Psoas muscle (tissue), 8 donors: ENCODE measurements around the gene TGFB2. TPM values are rescaled to one million over a fixed set of nuclear protein-coding genes. Genes with fewer than 3 reads are reported as not detected.

Experiments used
- ATAC-seq, 4 donors: fragments of 200-7000 bp; cut with Tn5 transposase; one replicate each; pipeline ENCODE4 v1.9.1; 2020; ENCODE audit warnings: moderate library complexity in 3 of 4, mild to moderate bottlenecking in 2 of 4
- DNase-seq, 2 donors: peaks; one replicate each; pipeline ENCODE4 v3.0.0-alpha.2; 2020
- H3K27ac ChIP-seq: fragments of 200-600 bp; one replicate; pipeline ENCODE4 v1.8.0; 2022
- H3K27me3 ChIP-seq, 3 donors: fragments of 200-600 bp in 1 of 3; one replicate each; pipeline versions ENCODE4 v1.6.1 to v1.8.0; 2013 to 2022; ENCODE audit warnings: low read length in 2 of 3, mild to moderate bottlenecking in 2 of 3, moderate library complexity in 1 of 3; ENCODE audit not compliant: insufficient read depth in 3 of 3
- H3K36me3 ChIP-seq, 2 donors: fragments of 200-600 bp in 1 of 2; one replicate each; pipeline versions ENCODE4 v1.6.1 to v1.8.0; 2013 to 2022; ENCODE audit warnings: low read depth in 1 of 2, mild to moderate bottlenecking in 1 of 2, moderate library complexity in 1 of 2; ENCODE audit not compliant: insufficient read depth in 1 of 2
- H3K4me1 ChIP-seq: fragments of 200-600 bp; one replicate; pipeline ENCODE4 v1.8.0; 2022
- H3K4me3 ChIP-seq: fragments of 200-600 bp; one replicate; pipeline ENCODE4 v1.8.0; 2022; ENCODE audit warnings: mild to moderate bottlenecking
- H3K9me3 ChIP-seq: fragments of 200-600 bp; one replicate; pipeline ENCODE4 v1.8.0; 2022
- CTCF ChIP-seq: fragments of 200-600 bp; IDR thresholded peaks from one replicate; pipeline ENCODE4 v1.8.0; 2022; ENCODE audit warnings: antibody characterized with exemption
- WGBS, 3 donors: extraction: QIAGEN DNeasy Blood & Tissue Kit; methylation state at CpG; one replicate each; pipeline versions ENCODE4 v1.1.6 to v1.1.7; 2013; 5-methylcytosine and 5-hydroxymethylcytosine counted together
- intact Hi-C, 2 donors: fragments of 100-400 bp; cut with DNase I; formaldehyde crosslinking; loops; one replicate each; pipeline versions ENCODE4 v1.11.0 to v1.14.2; 2022
- polyA plus RNA-seq, 3 donors: library from polyadenylated mRNA; stranded (reverse); fragments of 200-250 nt; gene quantifications; one replicate each; pipeline ENCODE4 v1.2.3, GENCODE V29; 2013
- total RNA-seq, 4 donors: library from RNA; stranded (reverse); fragmentation: NEBNext Ultra II Directional in 2 of 4; extraction: Animal tissue kit (Norgen Biotek cat#: 25700) in 2 of 4; gene quantifications; one replicate each; pipeline versions ENCODE4 v1.2.1 to v1.2.4, GENCODE V29; 2021 to 2023
- donor health status: healthy with polysubstance abuse.
- donor health status: DM: no; HTN: no; CAD: no; lungs with moderate emphysema.
- donor health status: Bipolar disorder and iron deficiency.
- donor health status: healthy.
- donor health status: DM: yes; HTN: yes; CAD: no.
- donor health status: DM: no; HTN: no; CAD: no.
- donor health status: DM: no; HTN: no; CAD: no.
- donor health status: DM: yes; HTN: yes; CAD: no.

Gene TGFB2
- total and polyA plus RNA-seq, 7 donors = 0.43 to 35.4 (median 5.1) TPM

GRCh38 chr1:218339267-218339831 is 5.8 kb upstream of the TGFB2 start:
- WGBS, 3 donors = 0 to 2% (median 1%) methylated on average over 1 of the region's 1 CpG
- DNase-seq (no peak), ATAC-seq (peak in 2 of 4 donors; percentile 63 to 74)
- intact Hi-C loops = loop anchor here in 1 of 2 donors (5.0 to 10.0 kb wide), 3 partner anchors 398 to 1475 kb away; no protein-coding TSS in a partner anchor
- peak; percentile 76 for TF ChIP-seq CTCF
- Histone ChIP-seq H3K27ac (no peak overlapping the region), H3K4me1 (peaks cover 2% of the 10 kb centered on the region), H3K9me3 (no peaks in the 10 kb centered on the region), H3K27me3 (no peaks in the 10 kb centered on the region), H3K4me3 (no peak overlapping the region), H3K36me3 (no peaks in the 10 kb centered on the region)

DNA sequence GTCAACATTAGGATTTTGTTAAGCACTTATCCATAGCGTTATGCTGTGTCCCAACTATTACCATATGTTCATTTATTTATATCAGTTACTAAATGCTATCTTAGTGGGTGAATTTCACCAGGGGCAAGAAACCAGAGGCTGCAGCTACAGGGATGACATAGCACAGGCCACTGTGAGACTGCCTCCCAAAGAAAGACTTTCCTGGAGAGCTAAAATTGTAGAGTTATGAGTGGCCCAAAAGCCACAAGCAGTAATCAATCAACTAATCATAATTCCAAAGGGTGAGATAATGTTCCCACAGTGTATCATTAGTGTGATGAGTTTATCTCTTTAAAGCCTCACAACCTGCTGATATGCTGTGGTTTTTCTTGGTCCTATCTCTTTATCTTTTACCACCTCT is 3.8 kb upstream of the TGFB2 start:
- no peaks in the 10 kb centered on the region for H3K9me3 ChIP-seq
- peaks cover 8% of the 10 kb centered on the region for H3K4me1 ChIP-seq
- no peak overlapping the region for H3K27ac ChIP-seq
- H3K4me3 ChIP-seq = no peak overlapping the region
- WGBS, 3 donors = 93 to 100% (median 94%) methylated on average over 1 of the region's 1 CpG
- no peaks in the 10 kb centered on the region for H3K36me3 ChIP-seq
- no peaks in the 10 kb centered on the region for H3K27me3 ChIP-seq
- intact Hi-C loops = loop anchor here (5.0 to 10.0 kb wide), 4 partner anchors 143 to 833 kb away; partner anchors contain the start of gene LYPLAL1 (in 1 of the 2)
- no peak for TF ChIP-seq CTCF
- ATAC-seq (no peak), DNase-seq (no peak)

DNA sequence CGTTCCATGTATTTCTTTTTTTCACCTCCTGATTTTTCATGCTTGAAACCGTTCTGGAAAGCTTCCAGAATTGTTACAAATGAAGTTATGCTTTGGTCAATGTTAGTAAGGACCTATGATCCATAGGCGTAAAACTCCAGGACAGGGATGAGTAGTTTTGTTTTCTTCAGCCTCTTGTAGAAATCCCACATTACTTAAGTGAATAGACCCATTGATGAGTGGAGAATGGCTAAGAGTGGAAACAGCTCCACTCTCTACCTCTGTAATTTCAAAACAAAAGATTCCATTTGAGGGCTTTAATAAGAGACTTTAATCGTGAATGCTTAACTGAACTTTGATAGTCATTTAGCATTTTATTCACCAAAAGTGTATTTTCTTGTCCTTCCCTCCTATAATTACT is 3.0 kb upstream of the TGFB2 start:
- Histone ChIP-seq H3K9me3 (no peaks in the 10 kb centered on the region), H3K27me3 (no peaks in the 10 kb centered on the region), H3K4me1 (peaks cover 8% of the 10 kb centered on the region), H3K4me3 (no peak overlapping the region), H3K36me3 (no peaks in the 10 kb centered on the region), H3K27ac (no peak overlapping the region)
- no peak for ATAC-seq
- WGBS, 3 donors = 78 to 93% (median 85%) methylated on average over 4 of the region's 4 CpGs
- TF ChIP-seq CTCF = no peak
- intact Hi-C loops = loop anchor here (5.0 to 10.0 kb wide), 4 partner anchors 143 to 833 kb away; partner anchors contain the start of gene LYPLAL1 (in 1 of the 2)
- no peak for DNase-seq

GRCh38 chr1:218345673-218346390 is 696 bp downstream of the TGFB2 start:
- WGBS, 3 donors = 0% methylated on average over 53 to 64 of the region's 64 CpGs
- H3K27ac ChIP-seq = peak overlapping the region; percentile 89

More at GRCh38 chr1:218345673-218346390, 696 bp downstream of the TGFB2 start:
- Histone ChIP-seq H3K4me3 (peak overlapping the region; percentile 73), H3K4me1 (peaks cover 23% of the 10 kb centered on the region), H3K9me3 (no peaks in the 10 kb centered on the region), H3K27me3 (no peaks in the 10 kb centered on the region), H3K36me3 (no peaks in the 10 kb centered on the region)
- DNase-seq (peak; percentile 77 to 87), ATAC-seq (peak; percentile 70 to 77 (median 76))
- TF ChIP-seq CTCF = no peak
- intact Hi-C loops = loop anchor here (2.0 to 10.0 kb wide), 5 partner anchors 91 to 829 kb away; partner anchors contain the start of gene LYPLAL1 (in 1 of the 2)
